Calu3 (cell line): ENCODE measurements around the gene SEC14L2. TPM values are rescaled to one million over a fixed set of nuclear protein-coding genes. Genes with fewer than 3 reads are reported as not detected.
"Not testable (repeated sequence)": the region's sequence is repeated elsewhere in the genome, so short reads cannot be mapped to it uniquely, and the experiment has no call there.

ENCODE experiments used
- BruUV-seq: library from RNA; stranded (reverse); fragments of 400-500 nt; replicated peaks from 2 replicates; lab custom pipeline; 2021; lab: Mats Ljungman, UMichigan
- CTCF ChIA-PET: fragments of 300-600 bp; sonication (Branson Sonifier 250); formaldehyde crosslinking; loops from one replicate; lab custom pipeline; 2022; ENCODE audit warnings: antibody characterized with exemption; lab: Charles Lee
- DNase-seq: peaks from one replicate; pipeline ENCODE4 v3.0.0; 2022
- H3K27ac Mint-ChIP-seq: one replicate; pipeline ENCODE4 v1.8.0; 2022; ENCODE audit warnings: mixed read lengths; ENCODE audit not compliant: unreplicated experiment
- H3K27me3 Mint-ChIP-seq: one replicate; pipeline ENCODE4 v1.8.0; 2022; ENCODE audit warnings: mixed read lengths; ENCODE audit not compliant: unreplicated experiment
- H3K36me3 Mint-ChIP-seq: one replicate; pipeline ENCODE4 v1.8.0; 2022; ENCODE audit warnings: mild to moderate bottlenecking, moderate library complexity, mixed read lengths; ENCODE audit not compliant: insufficient read depth, unreplicated experiment
- H3K4me1 Mint-ChIP-seq: one replicate; pipeline ENCODE4 v1.8.0; 2022; ENCODE audit warnings: mild to moderate bottlenecking, low read depth, mixed read lengths; ENCODE audit not compliant: unreplicated experiment
- H3K4me3 Mint-ChIP-seq: one replicate; pipeline ENCODE4 v1.8.0; 2022; ENCODE audit warnings: mild to moderate bottlenecking, low read depth, moderate library complexity, mixed read lengths; ENCODE audit not compliant: unreplicated experiment
- H3K9me3 Mint-ChIP-seq: one replicate; pipeline ENCODE4 v1.8.0; 2022; ENCODE audit warnings: low read depth, mixed read lengths; ENCODE audit not compliant: unreplicated experiment
- CTCF ChIP-seq: fragments of 200-600 bp; IDR thresholded peaks from one replicate; pipeline ENCODE4 v1.8.0; 2022; ENCODE audit warnings: antibody characterized with exemption; ENCODE audit not compliant: unreplicated experiment
- intact Hi-C: fragments of 100-400 bp; cut with micrococcal nuclease; formaldehyde crosslinking; loops from one replicate; pipeline ENCODE4 v1.10.0; 2022; ENCODE audit not compliant: unreplicated experiment
- total RNA-seq: library from RNA; stranded (reverse); gene quantifications from 2 replicates; pipeline ENCODE4 v1.2.3, GENCODE V29; 2022

SEC14L2 gene
- total RNA-seq, 1 experiment from 2014 or later = 39.1 TPM

GRCh38 chr22:30459181-30460052, 62.6 kb downstream of the SEC14L2 start:
- Mint-ChIP-seq H3K27ac (no peak overlapping the region), H3K36me3 (no peaks in the 10 kb centered on the region), H3K4me1 (no peaks in the 10 kb centered on the region), H3K9me3 (no peaks in the 10 kb centered on the region), H3K4me3 (no peak overlapping the region), H3K27me3 (peaks cover 59% of the 10 kb centered on the region)
- BruUV-seq = no TSS peak
- CTCF ChIA-PET = interaction anchor here (0.6 to 0.8 kb wide), 3 partner anchors 19 to 467 kb away, joined by 3 to 10 read pairs (median 4); partner anchors contain the start of gene TCN2
- TF ChIP-seq CTCF = no peak
- peak; percentile 11 for DNase-seq
- intact Hi-C loops = no loop called here

- peak; percentile 20 for DNase-seq
- H3K27ac Mint-ChIP-seq = no peak overlapping the region
- TF ChIP-seq CTCF = no peak
These were observed 63.3 kb downstream of the SEC14L2 start for GRCh38 chr22:30460147-30460546.

GRCh38 chr22:30460555-30460954, 63.7 kb downstream of the SEC14L2 start:
- intact Hi-C loops, H3K4me1 Mint-ChIP-seq, H3K9me3 Mint-ChIP-seq, DNase-seq, H3K27ac Mint-ChIP-seq, BruUV-seq, CTCF ChIA-PET, H3K4me3 Mint-ChIP-seq, H3K36me3 Mint-ChIP-seq: not testable (repeated sequence)
- peaks cover 70% of the 10 kb centered on the region for H3K27me3 Mint-ChIP-seq

More at GRCh38 chr22:30460147-30460546, 63.3 kb downstream of the SEC14L2 start:
- intact Hi-C loops = no loop called here
- Mint-ChIP-seq H3K4me1 (no peaks in the 10 kb centered on the region), H3K36me3 (no peaks in the 10 kb centered on the region), H3K27me3 (peaks cover 66% of the 10 kb centered on the region), H3K9me3 (no peaks in the 10 kb centered on the region), H3K4me3 (no peak overlapping the region)
- BruUV-seq = no TSS peak
- CTCF ChIA-PET = interaction anchor here (0.6 kb wide), 1 partner anchor 466 kb away, joined by 10 read pairs; no protein-coding TSS in a partner anchor

GRCh38 chr22:30469165-30469564, 72.3 kb downstream of the SEC14L2 start:
- no TSS peak for BruUV-seq
- Mint-ChIP-seq H3K4me3 (no peak overlapping the region), H3K27me3 (peaks cover 91% of the 10 kb centered on the region), H3K4me1 (no peaks in the 10 kb centered on the region), H3K9me3 (no peaks in the 10 kb centered on the region), H3K36me3 (no peaks in the 10 kb centered on the region), H3K27ac (no peak overlapping the region)
- no peak for TF ChIP-seq CTCF
- intact Hi-C loops = no loop called here
- DNase-seq = no peak
- CTCF ChIA-PET = no interaction called here
